ENCODE data around the gene GPR156.

DNA sequence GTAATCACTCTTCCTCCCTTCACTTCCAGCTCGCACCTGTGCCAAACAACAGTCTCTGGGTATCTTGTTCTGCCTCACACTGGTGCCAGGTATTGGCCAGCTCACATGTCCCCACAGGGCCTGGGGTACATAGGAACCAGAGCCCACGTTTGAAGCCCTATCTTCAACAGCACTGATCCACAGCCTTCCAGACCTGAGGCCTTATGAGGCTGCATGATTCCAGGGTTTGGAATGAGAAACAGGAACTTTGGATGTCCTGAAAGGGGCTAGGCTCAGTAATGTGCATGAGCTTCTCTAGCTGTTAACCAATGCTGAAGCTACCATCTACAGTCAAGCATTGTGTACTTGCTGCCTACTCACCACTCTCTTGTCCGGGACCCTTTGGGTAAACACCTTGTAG, 92.4 kb downstream of the GPR156 start:
- TF ChIP-seq POLR2A (IDR thresholded peaks at IDR 0.05), result no peak
- TF ChIP-seq, protein P1, sequence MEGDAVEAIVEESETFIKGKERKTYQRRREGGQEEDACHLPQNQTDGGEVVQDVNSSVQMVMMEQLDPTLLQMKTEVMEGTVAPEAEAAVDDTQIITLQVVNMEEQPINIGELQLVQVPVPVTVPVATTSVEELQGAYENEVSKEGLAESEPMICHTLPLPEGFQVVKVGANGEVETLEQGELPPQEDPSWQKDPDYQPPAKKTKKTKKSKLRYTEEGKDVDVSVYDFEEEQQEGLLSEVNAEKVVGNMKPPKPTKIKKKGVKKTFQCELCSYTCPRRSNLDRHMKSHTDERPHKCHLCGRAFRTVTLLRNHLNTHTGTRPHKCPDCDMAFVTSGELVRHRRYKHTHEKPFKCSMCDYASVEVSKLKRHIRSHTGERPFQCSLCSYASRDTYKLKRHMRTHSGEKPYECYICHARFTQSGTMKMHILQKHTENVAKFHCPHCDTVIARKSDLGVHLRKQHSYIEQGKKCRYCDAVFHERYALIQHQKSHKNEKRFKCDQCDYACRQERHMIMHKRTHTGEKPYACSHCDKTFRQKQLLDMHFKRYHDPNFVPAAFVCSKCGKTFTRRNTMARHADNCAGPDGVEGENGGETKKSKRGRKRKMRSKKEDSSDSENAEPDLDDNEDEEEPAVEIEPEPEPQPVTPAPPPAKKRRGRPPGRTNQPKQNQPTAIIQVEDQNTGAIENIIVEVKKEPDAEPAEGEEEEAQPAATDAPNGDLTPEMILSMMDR (IDR thresholded peaks at IDR 0.05), result no peak

Data from testis (tissue), 2 donors.